GM21723 (cell line): Measurements from ENCODE around the gene DNM3.
"Not testable (repeated sequence)": the region's sequence is repeated elsewhere in the genome, so short reads cannot be mapped to it uniquely, and the experiment has no call there.

Experiments
- ATAC-seq: cut with Tn5 transposase; IDR thresholded peaks from one replicate; pipeline ENCODE4 v1.9.1; 2021; ENCODE audit warnings: mild to moderate bottlenecking, moderate library complexity; ENCODE audit not compliant: unreplicated experiment

Gene DNM3

DNA sequence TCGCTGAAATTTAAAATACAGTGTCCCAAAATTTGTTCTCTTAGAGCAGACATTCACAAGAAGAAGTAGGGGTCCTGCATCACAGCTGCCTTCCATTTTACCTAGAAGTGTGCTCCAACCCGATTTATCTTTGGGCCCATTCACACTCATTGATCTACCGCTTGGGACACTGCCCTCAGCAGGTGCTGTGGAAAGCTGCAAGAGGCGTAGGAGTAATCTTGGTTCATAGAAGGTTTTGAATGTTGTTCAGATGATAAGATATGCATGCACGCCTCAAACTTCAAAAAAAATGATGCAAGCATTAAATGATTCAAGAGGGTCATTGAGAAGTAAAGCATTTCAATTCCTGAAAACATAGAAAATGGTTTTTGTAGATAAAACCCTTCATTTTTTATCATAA lies 560.6 kb downstream of the DNM3 start:
- no peak for ATAC-seq

DNA sequence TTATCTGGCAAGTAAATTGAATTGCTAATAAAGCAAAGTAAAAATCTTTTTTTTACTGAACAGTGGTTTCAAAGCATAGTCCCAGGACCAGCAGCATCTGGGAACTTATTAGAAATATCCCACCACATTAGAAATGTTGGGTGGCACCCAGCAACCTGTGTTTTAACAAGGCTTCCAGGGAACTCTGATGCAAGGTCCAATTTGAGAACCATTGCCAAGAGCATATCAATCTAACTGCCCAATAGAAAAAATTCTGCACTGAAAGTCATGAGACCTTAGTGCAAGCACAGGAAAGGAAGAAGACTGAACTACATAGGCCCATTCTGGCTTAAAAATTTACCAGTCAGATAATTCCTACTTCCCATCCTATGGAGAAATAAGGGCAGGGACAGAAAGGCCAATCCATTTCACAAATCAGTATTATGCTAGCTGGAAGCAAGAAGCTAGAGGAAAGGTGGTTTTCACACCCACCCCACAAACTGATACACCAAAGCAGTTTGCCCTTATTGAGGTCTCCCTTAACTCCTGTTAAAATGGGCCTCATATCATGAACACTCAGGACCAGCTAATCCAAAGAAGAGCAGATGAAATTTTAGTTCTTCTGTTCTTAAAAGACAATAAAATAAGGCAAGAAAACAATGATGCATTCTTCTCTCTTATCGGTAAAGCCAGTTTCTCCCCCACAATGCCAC lies 561.7 kb downstream of the DNM3 start:
- no peak for ATAC-seq

DNA sequence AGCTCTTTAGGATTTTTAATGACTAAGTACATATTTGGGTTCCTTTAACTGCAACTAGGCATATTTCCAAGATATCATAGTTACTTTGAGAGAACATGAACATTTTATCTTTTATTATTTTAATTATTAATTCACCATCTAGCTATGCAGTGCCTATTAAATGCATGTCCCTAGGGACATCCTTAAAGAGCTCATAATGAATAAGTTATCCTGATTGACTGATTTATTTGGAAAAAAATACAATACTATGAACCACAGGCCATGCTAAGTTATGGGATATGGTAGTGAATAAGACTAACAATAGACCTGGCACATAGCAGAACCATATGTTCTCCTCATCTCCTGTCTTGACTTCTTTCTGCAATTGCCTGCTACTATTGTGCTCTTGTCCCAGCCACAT lies 562.8 kb downstream of the DNM3 start:
- ATAC-seq: no peak

DNA sequence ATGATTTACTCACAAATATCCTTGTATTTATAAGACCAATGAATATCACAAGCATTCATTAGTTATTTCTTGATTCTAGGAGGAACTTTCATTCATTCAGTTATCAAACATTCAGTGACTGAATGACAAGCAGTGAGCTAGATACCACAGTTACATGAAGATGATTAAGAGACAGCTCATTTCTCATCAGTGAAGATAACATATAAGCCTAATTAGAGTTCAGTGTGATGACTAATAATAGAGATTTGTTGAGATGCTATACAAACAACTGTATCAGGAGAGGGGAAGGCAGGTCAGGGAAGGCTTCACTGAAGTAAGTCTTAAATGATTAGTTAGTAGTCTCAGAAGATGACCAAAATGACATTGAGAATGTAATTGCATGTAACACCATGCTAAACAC lies 564.6 kb downstream of the DNM3 start:
- ATAC-seq: no peak

DNA sequence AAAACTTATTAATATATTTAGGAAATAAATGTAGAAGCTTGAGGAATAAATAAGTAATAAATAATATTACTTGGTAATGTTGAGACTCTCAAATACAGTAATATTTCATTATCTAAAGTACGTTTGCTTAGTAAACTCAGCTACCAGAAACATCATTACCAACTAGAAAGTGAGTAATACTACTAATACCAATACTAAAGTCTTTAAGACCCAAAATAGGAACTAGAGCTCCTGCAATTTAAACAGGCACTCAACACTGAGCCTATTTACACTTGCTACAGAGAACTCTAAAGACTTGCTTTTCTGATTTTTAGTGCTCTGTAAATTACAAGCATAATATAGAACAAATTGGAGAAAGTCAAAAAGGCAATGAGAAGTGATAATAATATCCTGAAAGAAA lies 565.7 kb downstream of the DNM3 start:
- no peak for ATAC-seq

DNA sequence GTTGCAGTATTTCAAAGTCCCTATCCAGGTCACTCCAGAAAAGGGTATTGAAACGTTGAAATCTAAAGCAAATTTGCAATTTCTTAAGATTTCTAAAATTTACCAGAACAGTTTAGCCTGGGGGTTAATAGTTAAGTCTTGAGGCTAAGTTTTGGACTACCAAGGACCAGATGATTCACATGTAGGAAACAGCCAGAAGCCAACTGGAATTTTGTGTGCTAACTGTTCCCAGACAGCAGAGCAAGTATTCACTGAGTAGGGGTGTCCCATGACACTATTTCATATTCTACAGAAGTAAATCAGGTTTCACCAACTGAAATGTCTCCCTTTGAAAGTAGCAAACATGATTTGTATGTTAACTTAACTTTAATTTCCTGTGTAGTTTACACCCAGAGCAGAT lies 567.7 kb downstream of the DNM3 start:
- ATAC-seq: no peak

DNA sequence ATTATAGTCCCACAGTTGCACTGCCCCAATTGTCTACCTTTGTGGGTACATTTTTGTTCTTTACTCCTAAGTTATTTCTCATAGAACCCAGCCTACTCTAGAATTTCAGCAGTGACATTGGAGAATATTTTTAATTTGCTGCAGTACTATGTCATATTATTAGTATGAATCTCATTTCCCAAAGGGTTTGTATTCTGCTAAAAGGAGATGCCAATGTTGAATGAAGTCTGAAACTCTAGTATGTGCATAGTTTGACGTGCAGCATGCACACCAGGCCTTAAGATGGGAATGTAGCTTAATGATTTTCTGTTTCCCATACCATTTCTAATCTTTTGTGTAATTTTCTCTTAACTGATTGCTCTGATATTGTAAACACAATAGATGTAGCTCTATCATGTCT lies 568.7 kb downstream of the DNM3 start:
- ATAC-seq: no peak

DNA sequence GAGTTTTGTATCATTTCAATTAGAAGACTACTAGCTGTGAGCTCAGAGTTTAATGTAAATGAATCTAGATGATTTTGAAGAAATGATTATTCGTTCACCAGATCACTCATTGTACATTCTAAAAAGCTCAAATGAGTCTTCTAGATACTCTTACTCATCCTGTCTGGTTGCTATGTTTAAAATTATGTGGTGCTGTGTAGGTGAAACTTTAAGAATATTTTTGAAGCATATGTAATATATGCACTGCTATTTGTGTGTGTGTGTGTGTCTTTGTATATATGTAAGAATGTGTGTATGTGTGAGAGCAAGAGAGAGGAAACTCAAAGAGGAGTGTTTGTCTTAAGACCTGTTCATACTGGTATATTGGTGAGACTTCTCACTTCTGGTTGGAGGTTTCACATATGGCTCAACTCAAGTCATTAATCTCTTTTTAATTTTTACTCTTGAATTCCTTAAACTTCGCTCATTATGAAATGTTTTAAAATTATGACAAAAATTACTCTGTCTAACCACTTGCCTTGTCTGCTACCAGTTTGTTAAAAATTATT lies 570.6 kb downstream of the DNM3 start:
- no peak for ATAC-seq

DNA sequence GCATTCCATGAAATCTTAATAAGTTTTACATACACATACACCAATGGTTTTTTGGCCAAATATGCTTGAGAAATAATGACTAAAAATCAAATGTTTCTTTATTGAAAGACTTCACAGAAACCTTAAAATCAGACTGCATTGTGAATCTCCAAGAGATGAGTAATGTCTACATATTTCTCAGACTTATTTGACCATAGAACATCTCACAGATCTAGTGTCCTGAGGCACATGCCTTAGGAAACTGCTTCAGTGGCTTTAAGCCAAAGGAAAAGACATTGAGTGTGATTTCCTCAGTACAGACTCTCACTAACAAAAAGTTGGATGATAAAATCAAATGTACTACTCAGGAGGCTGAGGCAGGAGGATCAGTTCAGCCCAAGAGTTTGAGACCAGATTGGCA lies 573.0 kb downstream of the DNM3 start:
- no peak for ATAC-seq

DNA sequence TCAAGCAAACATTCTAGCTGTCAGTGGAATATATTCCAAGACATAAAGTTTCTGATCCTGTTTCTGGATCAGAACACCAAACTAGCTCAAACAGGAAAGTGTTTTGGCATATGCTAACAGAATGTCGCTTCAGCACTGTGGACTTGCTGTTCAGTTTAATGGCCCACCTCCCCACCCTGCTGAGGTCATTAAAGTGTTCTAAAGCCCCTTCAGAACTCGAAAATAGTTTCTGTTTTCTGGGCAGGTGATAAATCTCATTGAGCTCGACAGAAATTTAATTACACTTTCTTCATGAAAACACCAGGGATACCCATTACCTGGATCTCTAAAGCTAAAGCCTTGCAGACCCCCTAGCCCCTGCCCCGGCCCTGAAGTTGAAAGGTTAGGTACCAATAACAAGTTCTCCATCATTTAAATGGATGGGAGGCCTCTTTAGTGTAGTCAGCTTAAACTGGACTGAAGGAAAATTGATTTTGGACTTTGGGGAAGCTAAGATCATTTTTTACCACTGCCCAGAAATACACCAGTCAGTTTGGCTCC lies 575.3 kb downstream of the DNM3 start:
- ATAC-seq: no peak

DNA sequence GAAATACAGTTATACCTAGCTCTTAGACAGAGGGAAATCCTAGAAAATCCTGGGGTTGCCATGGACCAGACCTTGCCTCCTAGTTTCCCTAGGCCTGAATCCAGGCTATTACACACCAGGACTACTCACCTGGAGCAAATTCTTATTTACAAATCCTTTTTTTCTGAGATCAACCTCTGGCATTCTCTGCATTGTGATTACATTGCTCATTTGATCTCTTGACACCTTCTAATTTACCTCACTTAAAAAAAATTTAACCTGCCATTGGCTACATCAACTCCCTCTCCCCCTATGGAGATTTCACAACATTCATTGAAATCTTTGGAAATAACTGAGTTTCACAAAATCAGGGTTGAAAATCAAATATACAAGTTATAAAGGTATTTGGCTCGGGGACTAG lies 576.3 kb downstream of the DNM3 start:
- no peak for ATAC-seq

DNA sequence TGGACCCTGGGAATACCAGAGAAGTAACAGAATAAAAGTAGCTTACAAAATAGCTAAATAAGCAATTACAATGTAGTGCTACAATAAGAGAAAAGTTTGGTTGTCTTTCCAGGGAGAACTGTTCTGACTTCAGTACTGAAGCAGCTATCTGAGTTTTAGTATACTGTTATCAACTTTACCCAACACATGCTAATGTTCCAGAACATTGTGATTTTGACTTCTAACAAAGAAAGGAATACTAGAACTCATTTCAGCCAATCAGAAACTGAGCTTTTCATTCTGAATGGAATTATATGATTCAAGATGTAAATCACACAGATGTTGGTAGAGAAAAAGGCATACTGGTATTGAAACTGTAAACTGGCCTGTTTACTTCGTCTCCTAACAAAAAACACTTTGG lies 579.1 kb downstream of the DNM3 start, which contains the start of gene C1orf105:
TSS of gene C1orf105 (plus strand) at position 301 of the 400 bp plus-strand sequence. CDS start 201 bp downstream, outside the sequence.
- no peak for ATAC-seq

DNA sequence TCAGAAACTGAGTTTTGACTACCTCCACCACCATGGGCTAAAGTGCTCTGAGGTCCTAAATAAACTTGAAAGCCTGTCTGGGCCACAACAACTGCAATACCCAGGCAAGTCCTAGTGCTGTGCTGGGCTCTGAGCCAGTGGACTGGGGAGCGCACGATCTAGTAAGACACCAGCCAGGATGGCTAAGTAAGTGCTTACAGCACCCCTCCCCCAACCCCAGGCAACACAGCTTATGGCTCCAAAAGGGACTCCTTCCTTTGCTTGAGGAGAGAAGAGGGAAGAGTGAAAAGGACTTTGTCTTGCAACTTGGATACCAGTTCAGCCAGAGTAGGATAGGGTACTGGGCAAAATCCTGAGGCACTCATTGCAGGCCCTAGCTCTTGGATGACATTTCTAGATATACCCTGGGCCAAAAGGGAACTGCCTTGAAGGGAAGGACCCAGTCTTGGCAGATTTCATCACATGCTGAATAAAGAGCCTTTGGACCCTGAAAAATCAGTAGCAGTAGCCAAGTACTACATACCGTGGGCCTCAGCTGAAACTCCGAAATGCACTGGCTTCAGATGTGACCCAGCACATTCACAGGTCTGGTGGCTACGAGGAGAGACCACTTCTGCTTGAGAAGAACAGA lies 580.8 kb downstream of the DNM3 start:
- no peak for ATAC-seq

DNA sequence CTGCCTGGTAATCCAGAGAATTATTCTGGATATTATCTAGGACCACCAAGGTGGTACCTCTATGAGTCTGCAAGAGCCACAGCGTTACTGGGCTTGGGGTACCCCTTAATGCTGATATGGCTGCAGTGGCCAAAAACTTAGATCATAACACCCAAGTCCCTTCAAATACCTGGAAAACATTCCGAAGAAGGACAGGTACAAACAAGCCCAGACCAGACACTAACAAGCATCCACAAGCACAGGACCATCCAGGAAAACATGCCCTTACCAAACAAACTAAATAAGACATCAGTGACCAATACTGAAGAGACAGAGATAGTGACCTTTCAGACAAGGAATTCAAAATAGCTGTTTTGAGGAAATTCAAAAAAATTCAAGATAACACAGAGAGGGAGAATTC lies 582.0 kb downstream of the DNM3 start:
- no peak for ATAC-seq

DNA sequence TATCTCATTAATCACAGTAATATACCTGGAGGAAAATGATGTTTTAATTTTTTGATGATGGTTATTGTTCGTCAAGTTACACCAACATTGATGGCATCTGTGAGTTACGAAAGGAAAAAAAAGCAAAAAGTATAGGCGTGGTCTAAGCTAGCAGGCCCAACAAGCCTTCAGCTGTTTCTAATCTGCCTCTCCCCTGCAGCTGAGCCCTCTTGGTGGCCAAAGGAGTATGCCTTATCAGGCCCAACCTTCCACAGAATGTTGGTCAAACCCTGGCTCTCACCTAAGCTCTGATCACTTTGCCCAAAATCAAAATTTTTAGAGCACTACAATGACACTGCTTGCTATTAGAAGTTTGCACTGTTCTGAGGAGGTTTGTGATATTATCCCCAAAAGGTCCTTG lies 584.0 kb downstream of the DNM3 start:
- no peak for ATAC-seq

DNA sequence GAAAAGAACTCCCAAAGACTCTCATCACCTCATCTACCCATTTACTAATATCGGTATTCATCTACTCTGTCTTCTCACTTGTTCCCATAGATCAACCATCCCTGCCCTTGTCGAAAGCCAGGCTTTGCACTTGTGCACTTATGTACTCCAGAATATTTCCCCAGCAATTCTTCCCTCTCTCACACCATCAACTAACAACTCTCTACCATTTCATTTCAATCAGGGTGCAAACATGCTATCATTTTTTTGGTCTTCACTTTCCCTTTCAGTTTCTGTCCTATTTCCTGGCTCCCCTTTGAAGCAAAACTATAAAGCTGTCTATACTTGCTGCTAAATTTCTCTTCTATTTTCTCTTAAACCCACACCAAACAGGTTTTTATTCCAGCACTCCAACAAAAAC lies 585.9 kb downstream of the DNM3 start:
- ATAC-seq: no peak

DNA sequence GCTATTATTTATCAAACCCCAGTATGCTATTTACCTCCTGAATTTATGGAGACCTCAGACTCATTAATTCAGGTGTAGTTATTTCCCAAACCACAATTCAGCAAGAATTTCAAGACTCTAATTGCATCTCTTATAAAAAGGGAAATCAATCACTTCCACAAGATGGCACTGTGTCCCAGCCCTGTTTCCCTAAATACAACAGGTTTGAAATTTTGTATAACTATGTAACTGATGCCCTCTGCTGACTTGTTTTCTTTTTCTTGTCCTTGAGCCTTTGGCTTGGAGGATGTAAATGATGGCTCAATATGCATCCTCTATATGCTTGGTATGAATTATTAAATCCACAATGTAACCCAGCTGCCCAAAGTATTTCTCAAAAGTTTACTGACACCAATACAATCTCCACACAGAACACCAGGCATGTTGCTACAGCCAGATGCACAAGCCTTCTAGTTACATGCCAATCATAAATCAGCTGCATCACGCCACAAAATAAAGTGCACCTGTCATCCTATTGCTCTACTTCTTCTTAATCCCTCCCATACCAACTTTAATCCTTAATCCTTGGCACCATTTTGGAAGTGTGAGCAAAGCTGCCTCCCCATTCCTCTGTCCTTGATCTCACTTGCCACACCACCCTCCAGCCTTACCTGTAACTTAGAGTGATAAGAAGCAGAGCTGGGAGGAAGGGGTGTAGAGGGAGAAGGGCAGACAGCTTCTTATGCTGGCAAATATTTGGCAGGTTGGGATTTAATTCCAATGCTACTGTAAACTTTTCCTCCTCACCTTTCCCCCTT lies 588.2 kb downstream of the DNM3 start:
- ATAC-seq: peak; percentile 49

DNA sequence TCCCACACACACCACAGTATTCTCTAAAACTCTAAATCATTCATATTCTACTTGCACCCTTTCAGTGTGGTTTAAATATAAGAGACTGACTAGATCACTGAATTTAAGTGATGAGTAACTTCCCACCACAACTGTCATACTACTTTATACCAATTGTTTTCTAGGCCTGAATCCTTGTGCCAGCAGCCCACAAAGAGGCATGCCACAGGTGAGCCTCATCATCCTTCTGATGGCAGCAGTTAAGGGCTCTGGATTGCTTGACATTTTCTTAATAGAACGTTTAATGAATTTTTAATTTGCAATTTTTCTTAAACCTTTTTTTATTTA lies 588.8 kb downstream of the DNM3 start:
- ATAC-seq: no peak

DNA sequence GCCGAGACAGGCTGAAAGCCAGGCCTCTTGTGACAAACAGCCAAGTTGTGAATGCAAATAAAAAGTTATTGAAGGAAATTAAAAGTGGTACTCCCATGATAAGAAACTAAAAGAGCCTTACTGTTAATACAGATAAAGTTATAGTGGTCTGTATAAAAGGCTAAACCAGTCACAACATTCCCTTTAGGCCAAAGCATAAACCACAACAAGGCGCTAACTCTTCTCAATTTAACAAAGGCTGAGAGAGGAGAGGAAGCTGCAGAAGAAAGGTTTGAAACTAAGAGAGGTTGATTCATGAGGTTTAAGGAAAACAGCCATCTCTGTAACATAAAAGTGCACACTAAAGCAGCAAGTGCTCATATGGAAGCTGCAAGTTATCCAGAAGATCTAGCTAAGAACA lies 589.9 kb downstream of the DNM3 start:
- ATAC-seq: no peak

DNA sequence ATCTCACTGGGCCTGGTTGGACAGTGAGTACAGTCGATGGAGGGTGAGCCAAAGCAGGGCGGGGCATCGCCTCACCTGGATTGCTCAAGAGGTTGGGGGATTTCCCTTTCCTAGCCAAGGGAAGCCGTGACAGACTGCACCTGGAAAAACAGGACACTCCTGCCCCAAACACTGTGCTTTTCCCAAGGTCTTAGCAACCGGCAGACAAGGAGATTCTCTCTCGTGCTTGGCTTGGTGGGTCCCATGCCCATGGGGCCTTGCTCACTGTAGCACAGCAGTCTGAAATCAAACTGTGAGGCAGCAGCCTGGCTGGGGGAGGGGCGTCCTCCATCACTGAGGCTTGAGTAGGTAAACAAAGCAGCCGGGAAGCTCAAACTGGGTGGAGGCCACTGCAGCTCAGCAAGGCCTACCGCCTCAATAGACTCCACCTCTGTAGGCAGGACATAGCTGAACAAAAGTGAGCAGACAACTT lies 590.5 kb downstream of the DNM3 start:
- ATAC-seq: no peak

DNA sequence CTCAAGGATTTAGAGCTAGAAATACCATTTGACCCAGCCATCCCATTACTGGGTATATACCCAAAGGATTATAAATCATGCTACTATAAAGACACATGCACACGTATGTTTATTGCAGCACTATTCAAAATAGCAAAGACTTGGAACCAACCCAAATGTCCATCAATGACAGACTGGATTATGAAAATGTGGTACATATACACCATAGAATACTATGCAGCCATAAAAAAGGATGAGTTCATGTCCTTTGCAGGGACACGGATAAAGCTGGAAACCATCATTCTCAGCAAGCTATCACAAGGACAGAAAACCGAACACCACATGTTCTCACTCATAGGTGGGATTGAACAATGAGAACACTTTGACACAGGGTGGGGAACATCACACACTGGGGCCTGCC lies 595.9 kb downstream of the DNM3 start:
- not testable (repeated sequence) for ATAC-seq
